IMR-90 (cell line): ENCODE data around the gene OSTF1. TPM values are rescaled to one million over a fixed set of nuclear protein-coding genes. Genes with fewer than 3 reads are reported as not detected.

Source experiments
- ATAC-seq: fragments of 200-7000 bp; cut with Tn5 transposase; 2 replicates; pipeline ENCODE4 v1.9.1; 2020; ENCODE audit warnings: low read depth, mild to moderate bottlenecking, moderate library complexity
- BruUV-seq: library from RNA; stranded (reverse); fragments of 400-500 nt; replicated peaks from 2 replicates; lab custom pipeline; 2021; lab: Mats Ljungman, UMichigan
- CTCF ChIA-PET: fragments of 300-600 bp; formaldehyde crosslinking; extraction: SDS; loops from one replicate; lab custom pipeline; 2021; ENCODE audit warnings: antibody characterized with exemption; lab: Yijun Ruan, JAX
- POLR2A ChIA-PET: fragments of 300-600 bp; sonication (Branson Sonifier 250); formaldehyde crosslinking; loops from one replicate; lab custom pipeline; 2022; ENCODE audit warnings: antibody characterized with exemption; ENCODE audit not compliant: unreplicated experiment; lab: Charles Lee
- DNase-seq: peaks from one replicate; pipeline ENCODE4 v3.0.0; 2013
- H2AFZ ChIP-seq: replicated peaks from 2 replicates; pipeline ENCODE3; 2013; ENCODE audit warnings: low read length, mild to moderate bottlenecking; ENCODE audit not compliant: poor library complexity
- H2AK5ac ChIP-seq: 2 replicates; pipeline ENCODE4 v1.6.1; 2013; ENCODE audit warnings: low read depth, low read length, inconsistent platforms
- H2AK9ac ChIP-seq: replicated peaks from 2 replicates; pipeline ENCODE3; 2013; ENCODE audit warnings: mild to moderate bottlenecking, low read depth, low read length, moderate library complexity; ENCODE audit not compliant: poor library complexity
- H2BK120ac ChIP-seq: 2 replicates; pipeline ENCODE4 v1.6.1; 2013; ENCODE audit warnings: low read depth, low read length, inconsistent platforms
- H2BK15ac ChIP-seq: 3 replicates; pipeline ENCODE4 v1.6.1; 2013; ENCODE audit warnings: low read depth, low read length, inconsistent platforms
- H2BK20ac ChIP-seq: 2 replicates; pipeline ENCODE4 v1.6.1; 2013; ENCODE audit warnings: low read depth, mild to moderate bottlenecking, inconsistent platforms, low read length, moderate library complexity
- H2BK5ac ChIP-seq: 2 replicates; pipeline ENCODE4 v1.6.1; 2013; ENCODE audit warnings: mild to moderate bottlenecking, low read depth, low read length, inconsistent platforms; ENCODE audit not compliant: poor library complexity, severe bottlenecking
- H3K14ac ChIP-seq: replicated peaks from 2 replicates; pipeline ENCODE4 v1.6.1; 2013; ENCODE audit warnings: low read depth, low read length, inconsistent platforms
- H3K18ac ChIP-seq: 2 replicates; pipeline ENCODE4 v1.6.1; 2013; ENCODE audit warnings: low read depth, low read length, control low read depth
- H3K23ac ChIP-seq: 2 replicates; pipeline ENCODE4 v1.6.1; 2013; ENCODE audit warnings: low read depth, low read length, inconsistent platforms
- H3K27ac ChIP-seq: 2 replicates; pipeline ENCODE4 v1.5.1; 2013; ENCODE audit warnings: mild to moderate bottlenecking, control low read depth, low read length; ENCODE audit not compliant: insufficient read depth
- H3K27me3 ChIP-seq: 2 replicates; pipeline ENCODE4 v1.6.1; 2013; ENCODE audit warnings: low read length; ENCODE audit not compliant: control insufficient read depth, insufficient read depth
- H3K36me3 ChIP-seq: 2 replicates; pipeline ENCODE4 v1.6.1; 2013; ENCODE audit warnings: low read length, mixed read lengths; ENCODE audit not compliant: control insufficient read depth, insufficient read depth
- H3K4ac ChIP-seq: 2 replicates; pipeline ENCODE4 v1.6.1; 2013; ENCODE audit warnings: low read depth, low read length, inconsistent platforms
- H3K4me1 ChIP-seq: 2 replicates; pipeline ENCODE4 v1.6.1; 2013; ENCODE audit warnings: low read length, mixed read lengths; ENCODE audit not compliant: control insufficient read depth, insufficient read depth
- H3K4me2 ChIP-seq: 2 replicates; pipeline ENCODE4 v1.6.1; 2013; ENCODE audit warnings: low read depth, mild to moderate bottlenecking, control low read depth, low read length, moderate library complexity
- H3K4me3 ChIP-seq: 2 replicates; pipeline ENCODE4 v1.5.1; 2013; ENCODE audit warnings: low read depth, mild to moderate bottlenecking, control low read depth, low read length, moderate library complexity; ENCODE audit not compliant: insufficient read depth
- H3K56ac ChIP-seq: 2 replicates; pipeline ENCODE4 v1.6.1; 2013; ENCODE audit warnings: low read length, inconsistent platforms; ENCODE audit not compliant: insufficient read depth; ENCODE audit errors: extremely low read depth
- H3K79me1 ChIP-seq, 2 experiments: 2 replicates each; pipeline ENCODE4 v1.6.1; 2013; ENCODE audit warnings: low read length in 2 of 2, inconsistent platforms in 1 of 2, low read depth in 1 of 2
- H3K9ac ChIP-seq: 2 replicates; pipeline ENCODE4 v1.6.1; 2013; ENCODE audit warnings: low read depth, low read length, control low read depth
- H3K9me1 ChIP-seq: 2 replicates; pipeline ENCODE4 v1.6.1; 2013; ENCODE audit warnings: low read length, inconsistent platforms; ENCODE audit not compliant: insufficient read depth
- H3K9me3 ChIP-seq: 2 replicates; pipeline ENCODE4 v1.6.1; 2013; ENCODE audit warnings: low read length; ENCODE audit not compliant: control insufficient read depth, insufficient read depth
- H4K20me1 ChIP-seq: 2 replicates; pipeline ENCODE4 v1.6.1; 2013; ENCODE audit warnings: low read length, inconsistent platforms; ENCODE audit not compliant: insufficient read depth
- H4K5ac ChIP-seq: 2 replicates; pipeline ENCODE4 v1.6.1; 2013; ENCODE audit warnings: mild to moderate bottlenecking, low read depth, low read length, control low read depth
- H4K8ac ChIP-seq, 2 experiments: 2 replicates each; pipeline ENCODE4 v1.6.1; 2013; ENCODE audit warnings: low read depth in 2 of 2, low read length in 2 of 2, control low read depth in 1 of 2, inconsistent platforms in 1 of 2
- H4K91ac ChIP-seq: 2 replicates; pipeline ENCODE4 v1.6.1; 2013; ENCODE audit warnings: low read depth, low read length, inconsistent platforms; ENCODE audit not compliant: insufficient read depth
- POLR2A ChIP-seq: IDR thresholded peaks from 2 replicates; pipeline ENCODE4 v1.6.1; 2012; ENCODE audit warnings: mild to moderate bottlenecking, low read depth, low read length
- WGBS, 2 experiments: methylation state at CpG; one replicate each; pipeline versions ENCODE4 v1.1.5 to v1.1.7; 2013; ENCODE audit warnings: missing lambda C conversion rate in 2 of 2; ENCODE audit not compliant: insufficient read length in 1 of 2; ENCODE audit errors: extremely low coverage in 2 of 2; 5-methylcytosine and 5-hydroxymethylcytosine counted together
- dilution Hi-C: fragments of 300-500 bp; cut with HindIII; formaldehyde crosslinking; loops from one replicate; pipeline ENCODE4 v1.14.3; 2018; ENCODE audit warnings: low sequenced_read_pairs; ENCODE audit not compliant: unreplicated experiment
- in situ Hi-C: fragments of 300-500 bp; cut with MboI; formaldehyde crosslinking; loops from 3 replicates; pipeline ENCODE4 v1.14.3; 2019; ENCODE audit warnings: low sequenced_read_pairs, inconsistent platforms, mixed read lengths
- intact Hi-C: fragments of 100-400 bp; cut with micrococcal nuclease; formaldehyde crosslinking; loops from 2 replicates; pipeline ENCODE4 v1.10.0; 2022
- polyA plus RNA-seq, 3 experiments: library from polyadenylated mRNA; depleted of rRNA; stranded (reverse); fragments of >200 nt; gene quantifications; 2 replicates each; pipeline ENCODE4 v1.2.3, GENCODE V29; 2012; ENCODE audit warnings: low replicate concordance in 1 of 3
- total RNA-seq: library from RNA; depleted of rRNA; stranded (reverse); fragments of >200 nt; gene quantifications from 2 replicates; pipeline ENCODE4 v1.2.3, GENCODE V29; 2012

OSTF1 gene
- total and polyA plus RNA-seq, 2 of the 4 experiments (the other 2 are of a cell fraction), result 17.1 to 41.6 TPM

DNA sequence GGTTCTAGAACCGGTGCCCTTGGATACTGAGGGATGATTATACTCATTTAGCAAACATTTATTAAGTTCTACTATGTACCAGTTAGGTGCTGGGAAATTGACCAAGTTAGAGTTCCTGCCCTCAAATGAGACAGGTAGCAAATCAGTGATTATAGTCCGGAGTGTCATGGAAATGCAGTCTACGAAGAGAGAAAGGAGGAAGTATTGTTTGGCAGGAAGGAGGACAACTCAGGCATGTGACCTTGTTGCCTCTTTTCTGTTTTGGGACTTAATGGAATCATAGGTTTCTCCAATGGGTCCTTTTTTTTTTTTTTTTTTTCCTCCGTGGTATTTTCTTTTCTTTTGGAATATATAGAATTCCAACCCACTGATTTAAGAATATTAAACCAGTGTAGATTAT lies 28.0 kb downstream of the OSTF1 start:
- Histone ChIP-seq H3K79me1 (peaks cover 20 to 32% of the 10 kb centered on the region in 2 experiments), H3K18ac (no peak overlapping the region; the same call in 1 of the 2 replicates), H3K56ac (no peak overlapping the region), H3K27me3 (no peaks in the 10 kb centered on the region), H4K91ac (no peak overlapping the region), H2AK9ac (no peak overlapping the region), H2BK5ac (no peak overlapping the region), H4K5ac (no peak overlapping the region), H2BK120ac (no peak overlapping the region), H3K27ac (no peak overlapping the region), H3K4ac (no peak overlapping the region), H3K4me1 (0 out of 2 replicates have a peak, but pooled peaks cover 2% of the 10 kb centered on the region), H3K23ac (peak overlapping the region; percentile 84; the same call in 1 of the 2 replicates), H3K36me3 (peaks cover 4% of the 10 kb centered on the region), H3K4me2 (no peak overlapping the region), H3K4me3 (no peak overlapping the region), H3K9me3 (no peaks in the 10 kb centered on the region), H3K9me1 (peaks cover 3% of the 10 kb centered on the region; the same call in 1 of the 2 replicates), H2BK15ac (no peak overlapping the region), H4K20me1 (no peaks in the 10 kb centered on the region), H2AK5ac (no peak overlapping the region), H2BK20ac (no peak overlapping the region), H3K9ac (no peak overlapping the region), H4K8ac (no peak overlapping the region), H2AFZ (no peak overlapping the region), H3K14ac (peak overlapping the region; percentile 86)
- ATAC-seq, result no peak
- TF ChIP-seq POLR2A, result no peak
- no CpG with 5 or more reads among the region's 4 CpGs for WGBS, 2 experiments
- in situ Hi-C loops, result no loop called here
- BruUV-seq, result no TSS peak
- dilution Hi-C loops, result no loop called here
- intact Hi-C loops, result no loop called here
- POLR2A ChIA-PET, result no interaction called here
- no peak for DNase-seq
- CTCF ChIA-PET, result no interaction called here
